ENCODE data around the gene SUSD2. TPM values are rescaled to one million over a fixed set of nuclear protein-coding genes. Genes with fewer than 3 reads are reported as not detected.

SUSD2 gene
- polyA plus RNA-seq, 1 experiment: 5.2 TPM

GRCh38 chr22:24230911-24231656, 49.8 kb downstream of the SUSD2 start:
- TF ChIP-seq, protein P1, sequence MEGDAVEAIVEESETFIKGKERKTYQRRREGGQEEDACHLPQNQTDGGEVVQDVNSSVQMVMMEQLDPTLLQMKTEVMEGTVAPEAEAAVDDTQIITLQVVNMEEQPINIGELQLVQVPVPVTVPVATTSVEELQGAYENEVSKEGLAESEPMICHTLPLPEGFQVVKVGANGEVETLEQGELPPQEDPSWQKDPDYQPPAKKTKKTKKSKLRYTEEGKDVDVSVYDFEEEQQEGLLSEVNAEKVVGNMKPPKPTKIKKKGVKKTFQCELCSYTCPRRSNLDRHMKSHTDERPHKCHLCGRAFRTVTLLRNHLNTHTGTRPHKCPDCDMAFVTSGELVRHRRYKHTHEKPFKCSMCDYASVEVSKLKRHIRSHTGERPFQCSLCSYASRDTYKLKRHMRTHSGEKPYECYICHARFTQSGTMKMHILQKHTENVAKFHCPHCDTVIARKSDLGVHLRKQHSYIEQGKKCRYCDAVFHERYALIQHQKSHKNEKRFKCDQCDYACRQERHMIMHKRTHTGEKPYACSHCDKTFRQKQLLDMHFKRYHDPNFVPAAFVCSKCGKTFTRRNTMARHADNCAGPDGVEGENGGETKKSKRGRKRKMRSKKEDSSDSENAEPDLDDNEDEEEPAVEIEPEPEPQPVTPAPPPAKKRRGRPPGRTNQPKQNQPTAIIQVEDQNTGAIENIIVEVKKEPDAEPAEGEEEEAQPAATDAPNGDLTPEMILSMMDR (IDR thresholded peaks at IDR 0.05; ENCODE audit: insufficient read depth, low read depth, low read length): peak; percentile 27; the same call in 1 of the 2 replicates
- Histone ChIP-seq H3K36me3 (ENCODE audit: control insufficient read depth, insufficient read depth, low read length) (no peaks in the 10 kb centered on the region), H3K4me3 (ENCODE audit: low read depth, low read length) (no peak overlapping the region), H3K27me3 (ENCODE audit: control insufficient read depth, insufficient read depth, low read length) (no peaks in the 10 kb centered on the region)
- POLR2A ChIA-PET: no interaction called here
- CTCF ChIA-PET: interaction anchor here (0.9 to 3.0 kb wide), 7 partner anchors 9 to 41 kb away, joined by 3 to 18 read pairs (median 7); no protein-coding TSS in a partner anchor
- no peak for DNase-seq (ENCODE audit: low read depth)

- no peaks in the 10 kb centered on the region for H3K36me3 ChIP-seq (ENCODE audit: control insufficient read depth, insufficient read depth, low read length)
- H3K4me3 ChIP-seq (ENCODE audit: low read depth, low read length): no peak overlapping the region
- no peaks in the 10 kb centered on the region for H3K27me3 ChIP-seq (ENCODE audit: control insufficient read depth, insufficient read depth, low read length)
- ChIA-PET CTCF (interaction anchor here (1.1 to 3.0 kb wide), 5 partner anchors 9 to 42 kb away, joined by 3 to 18 read pairs (median 8); no protein-coding TSS in a partner anchor), POLR2A (no interaction called here)
- no peak for DNase-seq (ENCODE audit: low read depth)
- TF ChIP-seq, protein P1 (IDR thresholded peaks at IDR 0.05; ENCODE audit: insufficient read depth, low read depth, low read length): no peak
Measured at GRCh38 chr22:24231706-24232105, 50.4 kb downstream of the SUSD2 start.

GRCh38 chr22:24232124-24232523, 50.8 kb downstream of the SUSD2 start:
- no peak overlapping the region for H3K4me3 ChIP-seq (ENCODE audit: low read depth, low read length)
- TF ChIP-seq, protein P1 (IDR thresholded peaks at IDR 0.05; ENCODE audit: insufficient read depth, low read depth, low read length): no peak
- H3K36me3 ChIP-seq (ENCODE audit: control insufficient read depth, insufficient read depth, low read length): no peaks in the 10 kb centered on the region
- H3K27me3 ChIP-seq (ENCODE audit: control insufficient read depth, insufficient read depth, low read length): no peaks in the 10 kb centered on the region
- CTCF ChIA-PET: interaction anchor here (1.5 to 3.0 kb wide), 4 partner anchors 10 to 42 kb away, joined by 3 to 18 read pairs (median 10); no protein-coding TSS in a partner anchor
- POLR2A ChIA-PET: no interaction called here
- DNase-seq (ENCODE audit: low read depth): no peak

GRCh38 chr22:24232725-24233124, 51.4 kb downstream of the SUSD2 start:
- H3K4me3 ChIP-seq (ENCODE audit: low read depth, low read length): no peak overlapping the region
- TF ChIP-seq, protein P1 (IDR thresholded peaks at IDR 0.05; ENCODE audit: insufficient read depth, low read depth, low read length): no peak
- POLR2A ChIA-PET: no interaction called here
- H3K36me3 ChIP-seq (ENCODE audit: control insufficient read depth, insufficient read depth, low read length): no peaks in the 10 kb centered on the region
- DNase-seq (ENCODE audit: low read depth): no peak
- CTCF ChIA-PET: interaction anchor here (2.1 to 3.0 kb wide), 3 partner anchors 11 to 43 kb away, joined by 4 to 18 read pairs (median 15); no protein-coding TSS in a partner anchor
- no peaks in the 10 kb centered on the region for H3K27me3 ChIP-seq (ENCODE audit: control insufficient read depth, insufficient read depth, low read length)

DNA sequence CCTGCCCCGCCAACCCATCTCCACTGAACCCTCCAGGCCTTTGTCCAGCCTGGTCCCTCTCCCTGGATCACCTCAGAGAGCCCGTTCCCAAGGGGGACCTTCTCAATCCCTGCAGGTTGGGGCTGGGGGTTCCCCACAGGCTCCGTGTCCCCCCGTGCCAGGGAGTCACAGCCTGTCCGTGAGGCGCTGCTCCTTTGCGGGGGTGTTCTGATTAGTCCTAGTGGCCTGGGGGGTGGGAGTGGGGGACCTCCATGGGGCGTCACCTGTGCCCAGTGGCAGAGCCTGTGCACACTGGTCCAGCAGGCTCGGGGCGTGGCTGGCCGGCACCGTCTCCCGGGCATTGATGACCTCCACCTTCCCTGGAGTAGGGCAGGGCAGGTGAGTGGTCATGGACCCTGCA, 51.9 kb downstream of the SUSD2 start:
- CTCF ChIA-PET: interaction anchor here (3.0 kb wide), 1 partner anchor 44 kb away, joined by 18 read pairs; no protein-coding TSS in a partner anchor

More for the DNA sequence above, 51.9 kb downstream of the SUSD2 start:
- DNase-seq (ENCODE audit: low read depth): no peak
- POLR2A ChIA-PET: no interaction called here
- Histone ChIP-seq H3K36me3 (ENCODE audit: control insufficient read depth, insufficient read depth, low read length) (no peaks in the 10 kb centered on the region), H3K27me3 (ENCODE audit: control insufficient read depth, insufficient read depth, low read length) (no peaks in the 10 kb centered on the region), H3K4me3 (ENCODE audit: low read depth, low read length) (no peak overlapping the region)
- TF ChIP-seq, protein P1 (IDR thresholded peaks at IDR 0.05; ENCODE audit: insufficient read depth, low read depth, low read length): no peak

Measured in BJ (cell line).